Measurements from ENCODE around the gene INTS15.

GRCh38 chr7:6649241-6649961, 59.6 kb downstream of the INTS15 start:
- TF ChIP-seq CTCF (IDR thresholded peaks at IDR 0.05) (no peak), ZFX (IDR thresholded peaks at IDR 0.05; ENCODE audit: borderline replicate concordance) (no peak)

All from 22Rv1 (cell line).